Neural cell (in vitro differentiated cells): Measurements from ENCODE around the gene PGC.

Source experiments
- EZH2 ChIP-seq: fragments of 200-600, 300-800 bp; shearing (Covaris generic), sonication (generic); IDR thresholded peaks from 2 replicates; pipeline ENCODE4 v1.6.1; 2014; ENCODE audit warnings: antibody characterized with exemption, low read length, borderline replicate concordance, mild to moderate bottlenecking; ENCODE audit not compliant: insufficient read depth, poor library complexity, severe bottlenecking
- POLR2AphosphoS5 ChIP-seq: IDR thresholded peaks from 2 replicates; pipeline ENCODE4 v1.6.1; 2012
- TF ChIP-seq, protein P1 (sequence below): fragments of 450-650 bp; IDR thresholded peaks from 2 replicates; pipeline ENCODE4 v1.5.1; 2014; ENCODE audit warnings: antibody characterized with exemption, mild to moderate bottlenecking, moderate library complexity; ENCODE audit not compliant: poor library complexity, severe bottlenecking

DNA sequence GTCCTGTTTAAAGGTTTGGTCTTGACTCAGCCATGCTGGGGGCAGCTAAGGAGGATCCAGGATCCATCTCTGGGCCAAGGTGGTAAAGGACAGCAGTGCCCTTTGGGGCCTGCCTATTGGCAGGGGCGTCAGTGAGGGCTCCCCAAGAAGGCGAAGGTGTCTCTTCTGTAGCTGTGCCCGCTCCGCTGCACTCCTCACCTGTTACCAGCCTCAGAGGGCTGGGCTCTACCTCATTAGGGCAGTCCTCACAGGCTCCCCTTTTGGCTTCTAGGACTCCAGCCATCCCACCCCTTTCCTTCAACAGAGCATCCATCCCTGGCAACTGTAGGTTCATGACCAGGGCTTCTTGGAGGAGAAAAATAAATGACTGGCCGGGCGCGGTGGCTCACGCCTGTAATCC is 22.2 kb upstream of the PGC start:
- TF ChIP-seq, protein P1, sequence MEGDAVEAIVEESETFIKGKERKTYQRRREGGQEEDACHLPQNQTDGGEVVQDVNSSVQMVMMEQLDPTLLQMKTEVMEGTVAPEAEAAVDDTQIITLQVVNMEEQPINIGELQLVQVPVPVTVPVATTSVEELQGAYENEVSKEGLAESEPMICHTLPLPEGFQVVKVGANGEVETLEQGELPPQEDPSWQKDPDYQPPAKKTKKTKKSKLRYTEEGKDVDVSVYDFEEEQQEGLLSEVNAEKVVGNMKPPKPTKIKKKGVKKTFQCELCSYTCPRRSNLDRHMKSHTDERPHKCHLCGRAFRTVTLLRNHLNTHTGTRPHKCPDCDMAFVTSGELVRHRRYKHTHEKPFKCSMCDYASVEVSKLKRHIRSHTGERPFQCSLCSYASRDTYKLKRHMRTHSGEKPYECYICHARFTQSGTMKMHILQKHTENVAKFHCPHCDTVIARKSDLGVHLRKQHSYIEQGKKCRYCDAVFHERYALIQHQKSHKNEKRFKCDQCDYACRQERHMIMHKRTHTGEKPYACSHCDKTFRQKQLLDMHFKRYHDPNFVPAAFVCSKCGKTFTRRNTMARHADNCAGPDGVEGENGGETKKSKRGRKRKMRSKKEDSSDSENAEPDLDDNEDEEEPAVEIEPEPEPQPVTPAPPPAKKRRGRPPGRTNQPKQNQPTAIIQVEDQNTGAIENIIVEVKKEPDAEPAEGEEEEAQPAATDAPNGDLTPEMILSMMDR = no peak
- no peak for TF ChIP-seq POLR2AphosphoS5
- TF ChIP-seq EZH2 = no peak
